Astrocyte of the spinal cord (primary cell): ENCODE data around the gene AASDH.

Experiments
- DNase-seq: peaks from one replicate; pipeline ENCODE4 v3.0.0; 2011; ENCODE audit warnings: low read depth, low spot score
- H3K4me3 ChIP-seq: 2 replicates; pipeline ENCODE4 v1.5.1; 2011; ENCODE audit warnings: low read depth, mild to moderate bottlenecking, low read length, moderate library complexity
- CTCF ChIP-seq: IDR thresholded peaks from 2 replicates; pipeline ENCODE4 v1.5.1; 2012; ENCODE audit warnings: low read depth, mild to moderate bottlenecking, low read length, inconsistent platforms
- in situ Hi-C: cut with HindIII; loops from 2 replicates; pipeline ENCODE4 v1.10.0; 2017; ENCODE audit warnings: low sequenced_read_pairs

AASDH gene, protein sequence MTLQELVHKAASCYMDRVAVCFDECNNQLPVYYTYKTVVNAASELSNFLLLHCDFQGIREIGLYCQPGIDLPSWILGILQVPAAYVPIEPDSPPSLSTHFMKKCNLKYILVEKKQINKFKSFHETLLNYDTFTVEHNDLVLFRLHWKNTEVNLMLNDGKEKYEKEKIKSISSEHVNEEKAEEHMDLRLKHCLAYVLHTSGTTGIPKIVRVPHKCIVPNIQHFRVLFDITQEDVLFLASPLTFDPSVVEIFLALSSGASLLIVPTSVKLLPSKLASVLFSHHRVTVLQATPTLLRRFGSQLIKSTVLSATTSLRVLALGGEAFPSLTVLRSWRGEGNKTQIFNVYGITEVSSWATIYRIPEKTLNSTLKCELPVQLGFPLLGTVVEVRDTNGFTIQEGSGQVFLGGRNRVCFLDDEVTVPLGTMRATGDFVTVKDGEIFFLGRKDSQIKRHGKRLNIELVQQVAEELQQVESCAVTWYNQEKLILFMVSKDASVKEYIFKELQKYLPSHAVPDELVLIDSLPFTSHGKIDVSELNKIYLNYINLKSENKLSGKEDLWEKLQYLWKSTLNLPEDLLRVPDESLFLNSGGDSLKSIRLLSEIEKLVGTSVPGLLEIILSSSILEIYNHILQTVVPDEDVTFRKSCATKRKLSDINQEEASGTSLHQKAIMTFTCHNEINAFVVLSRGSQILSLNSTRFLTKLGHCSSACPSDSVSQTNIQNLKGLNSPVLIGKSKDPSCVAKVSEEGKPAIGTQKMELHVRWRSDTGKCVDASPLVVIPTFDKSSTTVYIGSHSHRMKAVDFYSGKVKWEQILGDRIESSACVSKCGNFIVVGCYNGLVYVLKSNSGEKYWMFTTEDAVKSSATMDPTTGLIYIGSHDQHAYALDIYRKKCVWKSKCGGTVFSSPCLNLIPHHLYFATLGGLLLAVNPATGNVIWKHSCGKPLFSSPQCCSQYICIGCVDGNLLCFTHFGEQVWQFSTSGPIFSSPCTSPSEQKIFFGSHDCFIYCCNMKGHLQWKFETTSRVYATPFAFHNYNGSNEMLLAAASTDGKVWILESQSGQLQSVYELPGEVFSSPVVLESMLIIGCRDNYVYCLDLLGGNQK

DNA sequence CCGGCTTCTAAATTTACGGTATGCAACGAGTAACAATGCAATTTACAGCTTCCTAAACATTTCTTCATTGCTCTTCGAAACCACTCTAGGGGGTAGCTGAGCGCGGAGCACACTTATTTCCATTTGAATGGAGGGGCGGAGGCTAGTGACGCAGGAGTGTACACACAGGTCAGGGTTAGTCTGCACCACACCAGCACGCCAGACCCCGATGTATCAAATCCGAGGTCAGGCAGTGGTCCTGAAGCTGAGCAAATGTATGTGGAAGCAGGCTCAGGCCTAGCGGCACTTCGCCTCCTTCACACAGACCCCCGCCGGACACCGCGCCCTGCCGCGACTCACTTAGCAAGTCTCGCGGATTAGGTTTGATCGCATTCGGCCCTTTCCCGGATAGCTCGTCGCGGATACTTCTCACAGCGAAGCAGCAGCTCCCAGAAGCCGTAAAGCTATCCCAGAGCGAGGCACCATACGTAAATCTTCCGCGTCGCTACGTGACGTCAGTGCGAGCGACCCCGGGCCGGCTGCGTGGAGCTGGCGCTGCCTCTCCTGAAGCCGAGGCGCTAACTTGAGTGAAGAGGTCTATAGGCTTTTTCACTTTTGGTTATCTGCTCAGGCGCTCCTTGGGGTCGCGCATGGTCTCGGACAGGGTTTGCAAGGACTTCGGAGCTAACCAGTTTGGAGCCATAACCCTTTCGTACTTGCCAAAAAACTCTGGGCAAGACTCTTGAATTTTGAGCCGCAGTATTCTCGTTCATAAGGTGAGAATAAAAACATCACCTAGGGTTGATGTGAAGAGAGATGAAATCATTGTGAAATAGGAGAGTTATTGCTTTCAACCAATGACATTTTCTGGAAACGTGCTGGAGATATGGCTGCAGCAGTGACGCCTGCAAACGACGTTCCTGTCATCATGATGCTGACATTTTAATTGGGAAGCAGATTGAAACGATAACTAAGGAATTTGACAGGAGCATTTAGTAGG, at the start of gene AASDH:
TSS of gene AASDH (minus strand) at position 469 of the 979 bp plus-strand sequence. CDS start 3,192 bp downstream, outside the sequence.
- in situ Hi-C loops, result no loop called here
- no peak for TF ChIP-seq CTCF

DNA sequence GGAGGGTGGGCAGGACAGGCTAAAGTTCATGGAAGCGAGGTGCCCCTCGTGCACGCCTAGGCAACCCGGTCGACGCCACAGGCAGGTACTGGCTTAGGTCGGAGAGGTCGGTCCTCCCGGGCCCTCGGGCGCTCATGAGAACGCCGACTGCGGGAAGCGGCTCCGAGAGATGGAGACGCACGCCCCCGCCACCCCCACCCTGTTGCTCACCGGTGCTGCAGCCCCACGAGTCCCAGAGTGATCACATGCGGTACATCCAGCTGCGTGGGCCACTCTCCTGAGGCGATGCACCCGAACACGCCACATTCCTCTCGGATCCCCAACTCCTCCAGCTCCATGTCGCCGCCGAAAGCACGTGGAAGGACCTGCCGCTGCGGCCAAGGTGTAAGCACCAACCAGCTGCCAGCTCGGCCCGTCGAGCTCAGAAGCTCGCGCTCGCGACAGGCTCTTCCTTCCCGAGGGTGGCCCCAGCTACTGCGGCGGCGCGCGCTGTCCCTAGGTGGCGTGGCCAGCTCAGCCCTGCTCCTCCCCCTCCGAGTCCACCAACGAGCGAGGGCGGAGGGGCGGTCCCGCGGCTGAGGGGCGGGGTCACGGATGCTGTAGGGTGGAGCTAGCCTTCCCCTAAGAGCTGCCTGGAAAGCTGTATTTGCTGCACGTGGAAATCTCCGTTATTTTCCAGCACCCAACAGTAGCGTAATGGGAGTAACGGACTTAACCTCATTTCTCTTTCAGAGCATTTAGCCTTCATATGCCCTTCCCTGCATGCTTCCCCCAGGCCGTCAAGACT, 48.0 kb upstream of the AASDH start, which contains the start of gene PPAT:
TSS of gene PPAT (minus strand) at position 476 of the 787 bp plus-strand sequence. CDS start at position 338, 138 bp downstream.
- peak; percentile 99 for DNase-seq
- peak within 1 kb of the TSS; percentile 82 for H3K4me3 ChIP-seq
- peak; percentile 10 for TF ChIP-seq CTCF
- in situ Hi-C loops, result no loop called here

More for the DNA sequence above, at the start of gene AASDH:
- DNase-seq, result peak; percentile 97
- H3K4me3 ChIP-seq, result peak within 1 kb of the TSS; percentile 93

- peak; percentile 68 for DNase-seq
- peak overlapping the region; percentile 82 for H3K4me3 ChIP-seq
- TF ChIP-seq CTCF, result no peak
- in situ Hi-C loops, result no loop called here
Measured at GRCh38 chr4:56434599-56435139, 47.4 kb upstream of the AASDH start.

GRCh38 chr4:56433280-56433679, 46.0 kb upstream of the AASDH start:
- DNase-seq, result no peak
- no peak for TF ChIP-seq CTCF
- no peak overlapping the region for H3K4me3 ChIP-seq
- in situ Hi-C loops, result no loop called here

- TF ChIP-seq CTCF, result no peak
- H3K4me3 ChIP-seq, result no peak overlapping the region
- no peak for DNase-seq
- in situ Hi-C loops, result no loop called here
Measured at GRCh38 chr4:56430203-56430602, 42.9 kb upstream of the AASDH start.
